ENCODE data around the gene CD82. TPM values are rescaled to one million over a fixed set of nuclear protein-coding genes. Genes with fewer than 3 reads are reported as not detected.

The CD82 gene
- total and polyA plus RNA-seq, 2 of the 8 experiments (the other 6 are each of a cell fraction or from before 2014, with no cell fraction given), result 7.9 to 10.3 TPM

GRCh38 chr11:44593251-44593650 is 27.8 kb downstream of the CD82 start:
- Histone ChIP-seq H2BK20ac (ENCODE audit: low read length) (no peak overlapping the region), H4K20me1 (replicated peaks in 1 of 2; ENCODE audit: control insufficient read depth in 1 of 2, insufficient read depth in 2 of 2, low read length in 2 of 2) (no peaks in the 10 kb centered on the region), H3K9ac (replicated peaks in 1 of 4; ENCODE audit: extremely low read depth in 1 of 4, low read depth in 3 of 4, low read length in 3 of 4) (no peak overlapping the region), H2BK120ac (replicated peaks; ENCODE audit: low read depth, low read length) (no peak overlapping the region), H3K56ac (replicated peaks; ENCODE audit: insufficient read length, low read depth, low read length) (no peak overlapping the region), H3K27ac (ENCODE audit: low read depth, low read length) (no peak overlapping the region), H2AK5ac (ENCODE audit: low read depth, low read length) (no peak overlapping the region), H4K8ac (ENCODE audit: extremely low read depth, insufficient read depth, low read length) (no peak overlapping the region; the same call in 1 of the 2 replicates), H3K18ac (ENCODE audit: extremely low read depth, low read length) (no peak overlapping the region), H2BK5ac (ENCODE audit: low read depth, low read length) (no peak overlapping the region), H3K4me3 (ENCODE audit: extremely low read depth in 1 of 4, insufficient read depth in 2 of 4, low read depth in 3 of 4, low read length in 4 of 4) (no peak overlapping the region), H4K5ac (ENCODE audit: insufficient read length, low read depth, low read length) (no peak overlapping the region), H4K91ac (replicated peaks; ENCODE audit: insufficient read length, low read length) (no peak overlapping the region), H3K27me3 (replicated peaks in 1 of 4; ENCODE audit: control insufficient read depth in 3 of 4, extremely low read depth in 1 of 4, insufficient read depth in 3 of 4, low read length in 3 of 4) (no peaks in the 10 kb centered on the region), H3K23me2 (ENCODE audit: low read depth, low read length) (no peaks in the 10 kb centered on the region), H3K4ac (replicated peaks; ENCODE audit: insufficient read length, low read depth, low read length) (no peak overlapping the region), H2AFZ (ENCODE audit: low read length) (no peak overlapping the region), H3K79me2 (ENCODE audit: control insufficient read depth in 1 of 2, insufficient read depth in 2 of 2, low read length in 2 of 2) (no peaks in the 10 kb centered on the region), H3K23ac (ENCODE audit: insufficient read length) (no peak overlapping the region), H2BK15ac (ENCODE audit: low read length) (no peak overlapping the region), H3K14ac (ENCODE audit: insufficient read length) (no peak overlapping the region), H3K36me3 (ENCODE audit: control insufficient read depth in 2 of 4, insufficient read depth in 4 of 4, low read length in 3 of 4) (no peaks in the 10 kb centered on the region), H3K9me3 (ENCODE audit: insufficient read depth in 2 of 2, low read depth in 1 of 2, low read length in 1 of 2) (no peaks in the 10 kb centered on the region), H3K79me1 (ENCODE audit: low read depth, low read length) (no peaks in the 10 kb centered on the region), H2BK12ac (ENCODE audit: low read depth, low read length) (no peak overlapping the region), H3K4me2 (ENCODE audit: insufficient read depth in 1 of 2, low read depth in 2 of 2, low read length in 2 of 2) (no peak overlapping the region), H3K4me1 (replicated peaks in 1 of 4; ENCODE audit: control insufficient read depth in 3 of 4, insufficient read depth in 4 of 4, low read length in 3 of 4) (no peaks in the 10 kb centered on the region; a peak in 3 of 7 replicates)
- DNase-seq (ENCODE audit: low read depth in 1 of 2, low spot score in 2 of 2) (no peak), FAIRE-seq (no peak)
- POLR2A ChIA-PET (ENCODE audit: partially characterized antibody), result no interaction called here
- CTCF ChIA-PET (ENCODE audit: partially characterized antibody), result interaction anchor here (1.1 to 7.7 kb wide), 5 partner anchors 10 to 37 kb away, joined by 3 to 56 read pairs (median 6); no protein-coding TSS in a partner anchor
- WGBS, 2 experiments (ENCODE audit: extremely low coverage in 1 of 2, insufficient coverage in 1 of 2, insufficient read length in 1 of 2, insufficient replicate concordance in 2 of 2, low coverage in 1 of 2, low lambda C conversion rate in 2 of 2, missing lambda C conversion rate in 1 of 2), result 87% methylated on average over 5 of the region's 8 CpGs; no CpG with 5 or more reads in 1 of the 2 experiments
- no peak for TF ChIP-seq JUN (IDR thresholded peaks at IDR 0.05; ENCODE audit: low read depth, low read length)
- no peak for TF ChIP-seq POU5F1 (IDR thresholded peaks at IDR 0.05; ENCODE audit: low read depth, low read length)
- TF ChIP-seq SIN3A (conservative IDR thresholded peaks at IDR 0.05 in 1 of 2, IDR thresholded peaks at IDR 0.05 in 1 of 2; ENCODE audit: low read depth in 1 of 2, low read length in 2 of 2), result no peak
- TF ChIP-seq SUZ12 (IDR thresholded peaks at IDR 0.05; ENCODE audit: low read length), result no peak
